HEK293T (cell line): ENCODE measurements around the gene GPHN.

Experiments used
- CTCF ChIA-PET: fragments of 350-600 bp; formaldehyde crosslinking; extraction: SDS; loops from one replicate; lab custom pipeline; 2021; ENCODE audit warnings: antibody characterized with exemption, inconsistent platforms; lab: Yijun Ruan, JAX
- POLR2A ChIA-PET: fragments of 350-600 bp; formaldehyde crosslinking; extraction: SDS; loops from one replicate; lab custom pipeline; 2020; ENCODE audit warnings: antibody characterized with exemption, inconsistent platforms; lab: Yijun Ruan, JAX
- DNase-seq: peaks from one replicate; pipeline ENCODE4 v3.0.0; 2012; ENCODE audit warnings: mixed read lengths; ENCODE audit errors: extremely low spot score
- ARNT ChIP-seq: fragments of 450-650 bp; IDR thresholded peaks from 2 replicates; pipeline ENCODE4 v1.6.1; 2017; ENCODE audit warnings: mild to moderate bottlenecking
- BHLHE40 ChIP-seq: fragments of 450-650 bp; IDR thresholded peaks from 2 replicates; pipeline ENCODE4 v1.6.1; 2016; ENCODE audit warnings: mild to moderate bottlenecking, moderate library complexity, borderline replicate concordance
- CTBP1 ChIP-seq: fragments of 450-650 bp; IDR thresholded peaks from 2 replicates; pipeline ENCODE4 v1.6.1; 2016; ENCODE audit warnings: borderline replicate concordance
- ELF4 ChIP-seq: fragments of 450-650 bp; IDR thresholded peaks from 2 replicates; pipeline ENCODE4 v1.6.1; 2017; ENCODE audit warnings: antibody characterized with exemption
- FOXA1 ChIP-seq: fragments of 450-650 bp; IDR thresholded peaks from 2 replicates; pipeline ENCODE4 v1.6.1; 2016; ENCODE audit warnings: mild to moderate bottlenecking
- FOXK2 ChIP-seq: fragments of 450-650 bp; IDR thresholded peaks from 2 replicates; pipeline ENCODE4 v1.6.1; 2016; ENCODE audit warnings: mild to moderate bottlenecking
- FOXM1 ChIP-seq: fragments of 450-650 bp; IDR thresholded peaks from 2 replicates; pipeline ENCODE4 v1.6.1; 2017; ENCODE audit warnings: mild to moderate bottlenecking, borderline replicate concordance
- HDGF ChIP-seq: fragments of 450-650 bp; IDR thresholded peaks from 2 replicates; pipeline ENCODE4 v1.6.1; 2017; ENCODE audit warnings: antibody characterized with exemption, borderline replicate concordance
- L3MBTL2 ChIP-seq: fragments of 450-650 bp; conservative IDR thresholded peaks from 2 replicates; pipeline ENCODE4 v1.6.1; 2016; ENCODE audit warnings: mild to moderate bottlenecking
- LEF1 ChIP-seq: fragments of 450-650 bp; IDR thresholded peaks from 2 replicates; pipeline ENCODE4 v1.6.1; 2017; ENCODE audit warnings: mild to moderate bottlenecking, borderline replicate concordance
- NFRKB ChIP-seq: fragments of 450-650 bp; IDR thresholded peaks from 2 replicates; pipeline ENCODE4 v1.6.1; 2016; ENCODE audit warnings: mild to moderate bottlenecking, moderate library complexity
- PKNOX1 ChIP-seq: fragments of 450-650 bp; IDR thresholded peaks from 2 replicates; pipeline ENCODE4 v1.6.1; 2016
- SP1 ChIP-seq: fragments of 450-650 bp; IDR thresholded peaks from 2 replicates; pipeline ENCODE4 v1.6.1; 2017
- SUZ12 ChIP-seq: fragments of 450-650 bp; IDR thresholded peaks from 2 replicates; pipeline ENCODE4 v1.6.1; 2016; ENCODE audit warnings: mild to moderate bottlenecking
- TARDBP ChIP-seq: fragments of 450-650 bp; IDR thresholded peaks from 2 replicates; pipeline ENCODE4 v1.6.1; 2016
- ZNF384 ChIP-seq: fragments of 450-650 bp; IDR thresholded peaks from 2 replicates; pipeline ENCODE4 v1.6.1; 2016

The GPHN gene

GRCh38 chr14:66638689-66639088 is 130.7 kb downstream of the GPHN start:
- CTCF ChIA-PET: no interaction called here

GRCh38 chr14:66641861-66642635 is 134.1 kb downstream of the GPHN start:
- CTCF ChIA-PET: no interaction called here
- POLR2A ChIA-PET: no interaction called here
- no peak for TF ChIP-seq FOXM1
- no peak for TF ChIP-seq ZNF384
- no peak for TF ChIP-seq ARNT
- no peak for TF ChIP-seq HDGF
- no peak for TF ChIP-seq ELF4
- TF ChIP-seq NFRKB: no peak
- TF ChIP-seq SP1: no peak
- no peak for TF ChIP-seq BHLHE40
- no peak for TF ChIP-seq SUZ12
- no peak for TF ChIP-seq FOXA1
- no peak for TF ChIP-seq LEF1
- no peak for TF ChIP-seq PKNOX1
- TF ChIP-seq CTBP1: no peak
- TF ChIP-seq FOXK2: no peak
- TF ChIP-seq L3MBTL2: no peak
- no peak for TF ChIP-seq TARDBP
- no peak for DNase-seq

More at GRCh38 chr14:66638689-66639088, 130.7 kb downstream of the GPHN start:
- DNase-seq: no peak
- TF ChIP-seq FOXM1: no peak
- TF ChIP-seq BHLHE40: no peak
- no peak for TF ChIP-seq FOXA1
- no peak for TF ChIP-seq FOXK2
- TF ChIP-seq ZNF384: no peak
- TF ChIP-seq HDGF: no peak
- no peak for TF ChIP-seq CTBP1
- TF ChIP-seq LEF1: no peak
- TF ChIP-seq SUZ12: no peak
- no peak for TF ChIP-seq ELF4
- TF ChIP-seq PKNOX1: no peak
- TF ChIP-seq NFRKB: no peak
- no peak for TF ChIP-seq L3MBTL2
- no peak for TF ChIP-seq TARDBP
- no peak for TF ChIP-seq SP1
- POLR2A ChIA-PET: no interaction called here

- TF ChIP-seq ZNF384 (no peak), FOXK2 (no peak), ELF4 (no peak), L3MBTL2 (no peak), NFRKB (no peak), BHLHE40 (no peak), PKNOX1 (no peak), SUZ12 (no peak), FOXM1 (no peak), HDGF (no peak), FOXA1 (no peak), TARDBP (no peak), LEF1 (no peak), CTBP1 (no peak)
- ChIA-PET POLR2A (no interaction called here), CTCF (interaction anchor here (0.7 kb wide), 1 partner anchor 676 kb away, joined by 6 read pairs; no protein-coding TSS in a partner anchor)
- no peak for DNase-seq
Measured at GRCh38 chr14:66643344-66643743, 135.4 kb downstream of the GPHN start.

- no peak for TF ChIP-seq L3MBTL2
- no peak for TF ChIP-seq LEF1
- TF ChIP-seq FOXK2: no peak
- TF ChIP-seq HDGF: no peak
- no peak for TF ChIP-seq PKNOX1
- no peak for TF ChIP-seq SP1
- TF ChIP-seq FOXM1: no peak
- no peak for TF ChIP-seq TARDBP
- no peak for DNase-seq
- POLR2A ChIA-PET: no interaction called here
- CTCF ChIA-PET: no interaction called here
Measured at GRCh38 chr14:66645716-66646115, 137.8 kb downstream of the GPHN start.

- ChIA-PET POLR2A (no interaction called here), CTCF (no interaction called here)
- TF ChIP-seq NFRKB (no peak), FOXK2 (no peak), FOXM1 (no peak), L3MBTL2 (no peak), BHLHE40 (no peak), FOXA1 (no peak), HDGF (no peak), ARNT (no peak), PKNOX1 (no peak), TARDBP (no peak), ZNF384 (no peak), CTBP1 (no peak), SP1 (no peak), SUZ12 (no peak), ELF4 (no peak), LEF1 (no peak)
- DNase-seq: no peak
Measured at GRCh38 chr14:66649498-66649897, 141.6 kb downstream of the GPHN start.
